Right lobe of liver (tissue), 6 donors: ENCODE measurements around the gene HSPA4. TPM values are rescaled to one million over a fixed set of nuclear protein-coding genes. Genes with fewer than 3 reads are reported as not detected.

Experiments used
- ATAC-seq, 4 donors: fragments of 200-7000 bp; cut with Tn5 transposase; one replicate each; pipeline ENCODE4 v1.9.1; 2020; ENCODE audit warnings: mild to moderate bottlenecking in 4 of 4, moderate library complexity in 4 of 4
- DNase-seq, 3 donors: peaks; one replicate each; pipeline ENCODE4 v3.0.0-alpha.2; 2020
- H3K27ac ChIP-seq, 3 donors: fragments of 200-600 bp; one replicate each; pipeline ENCODE4 v1.8.0; 2022
- H3K27me3 ChIP-seq, 2 donors: fragments of 200-600 bp; one replicate each; pipeline ENCODE4 v1.8.0; 2022
- H3K36me3 ChIP-seq, 4 donors: fragments of 200-600 bp; sonication (generic) in 1 of 4; one replicate each; pipeline versions ENCODE4 v1.5.1 to v1.8.0; 2017 to 2022; ENCODE audit warnings: control low read depth in 1 of 4
- H3K4me1 ChIP-seq, 4 donors: fragments of 200-600 bp; sonication (generic) in 1 of 4; one replicate each; pipeline versions ENCODE4 v1.5.1 to v1.8.0; 2017 to 2022; ENCODE audit warnings: control low read depth in 1 of 4
- H3K4me3 ChIP-seq, 3 donors: fragments of 200-600 bp; one replicate each; pipeline ENCODE4 v1.8.0; 2022
- H3K9me3 ChIP-seq, 4 donors: fragments of 200-600 bp; sonication (generic) in 1 of 4; one replicate each; pipeline versions ENCODE4 v1.5.1 to v1.8.0; 2017 to 2022; ENCODE audit warnings: control low read depth in 1 of 4
- CTCF ChIP-seq, 4 donors: fragments of 200-600 bp in 3 of 4; fragments of 450-650 bp in 1 of 4; IDR thresholded peaks; one replicate each; pipeline versions ENCODE4 v1.5.1 to v1.8.0; 2016 to 2022; ENCODE audit warnings: antibody characterized with exemption in 4 of 4, mild to moderate bottlenecking in 2 of 4
- POLR2A ChIP-seq: fragments of 450-650 bp; IDR thresholded peaks from one replicate; pipeline ENCODE4 v1.6.1; 2017; ENCODE audit warnings: antibody characterized with exemption, mild to moderate bottlenecking
- WGBS: methylation state at CpG from one replicate; pipeline ENCODE4 v1.1.6; 2018; ENCODE audit warnings: low coverage, low lambda C conversion rate; ENCODE audit not compliant: insufficient coverage; ENCODE audit errors: missing lambda C conversion rate; 5-methylcytosine and 5-hydroxymethylcytosine counted together
- intact Hi-C, 2 donors: fragments of 100-400 bp; cut with DNase I; formaldehyde crosslinking; loops; one replicate each; pipeline versions ENCODE4 v1.11.2 to v1.14.1; 2022
- total RNA-seq, 6 experiments: library from RNA; depleted of rRNA in 2 of 6; stranded (reverse); fragments of >200 nt in 2 of 6; fragmentation: NEBNext Ultra II Directional in 3 of 6; extraction: Animal tissue kit (Norgen Biotek cat#: 25700) in 3 of 6; gene quantifications; one replicate each; pipeline versions ENCODE4 v1.1.0 to v1.2.4, GENCODE V29; 2016 to 2023
- donor health status: DM: no; HTN: yes; CAD: no.
- donor health status: DM: no; HTN: no; CAD: no.
- donor health status: DM: no; HTN: no; CAD: no.
- donor health status: DM: no; HTN: yes; CAD: no.
- donor health status: DM: no; HTN: yes; CAD: no.

The HSPA4 gene
- total RNA-seq, 6 experiments from 2014 or later = 30.1 to 68.6 (median 46.1) TPM

- H3K4me3 ChIP-seq = no peak overlapping the region
- TF ChIP-seq CTCF (IDR thresholded peaks at IDR 0.05) (no peak), POLR2A (no peak)
- no peaks in the 10 kb centered on the region for H3K27me3 ChIP-seq
- peaks cover 0 to 40% (median 9%) of the 10 kb centered on the region in 4 donors for H3K36me3 ChIP-seq
- no peak for DNase-seq
- H3K4me1 ChIP-seq = peaks cover 0 to 6% (median 0%) of the 10 kb centered on the region in 4 donors
- peak; percentile 66 to 74 (median 68) for ATAC-seq
- WGBS = 78% methylated on average over 7 of the region's 7 CpGs
- no peaks in the 10 kb centered on the region for H3K9me3 ChIP-seq
- intact Hi-C loops = no loop called here
- no peak overlapping the region for H3K27ac ChIP-seq
Measured at GRCh38 chr5:133075572-133076536, 24.0 kb downstream of the HSPA4 start.

DNA sequence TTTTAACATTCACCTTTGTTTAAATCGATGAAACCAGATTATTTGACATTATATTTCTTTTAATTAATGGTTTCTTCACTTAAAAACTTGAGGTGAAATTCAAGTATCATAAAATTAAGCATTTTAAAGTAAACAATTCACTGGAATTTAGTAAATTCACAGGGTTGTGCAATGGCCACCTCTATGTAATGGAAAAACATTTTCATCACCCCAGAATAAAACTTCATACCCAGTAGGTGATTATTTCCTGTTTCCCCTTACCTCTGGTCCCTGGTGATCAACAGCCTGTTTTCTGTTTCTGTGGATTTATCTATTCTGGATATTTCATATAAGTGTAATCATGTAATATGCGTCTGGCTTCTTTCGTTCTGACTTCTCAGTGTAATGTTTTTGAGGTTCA is 27.2 kb downstream of the HSPA4 start:
- WGBS = 100% methylated on average over 2 of the region's 3 CpGs
- Histone ChIP-seq H3K27me3 (no peaks in the 10 kb centered on the region), H3K9me3 (no peaks in the 10 kb centered on the region), H3K4me3 (no peak overlapping the region), H3K27ac (no peak overlapping the region), H3K36me3 (peaks cover 0 to 40% (median 3%) of the 10 kb centered on the region in 4 donors), H3K4me1 (peaks cover 0 to 6% (median 0%) of the 10 kb centered on the region in 4 donors)
- ATAC-seq (no peak), DNase-seq (no peak)
- no peak for TF ChIP-seq CTCF (IDR thresholded peaks at IDR 0.05)
- no peak for TF ChIP-seq POLR2A
- intact Hi-C loops = no loop called here

GRCh38 chr5:133081036-133081435 is 29.2 kb downstream of the HSPA4 start:
- Histone ChIP-seq H3K36me3 (peaks cover 0 to 32% (median 2%) of the 10 kb centered on the region in 4 donors), H3K4me3 (no peak overlapping the region), H3K9me3 (no peaks in the 10 kb centered on the region), H3K27ac (no peak overlapping the region), H3K27me3 (no peaks in the 10 kb centered on the region), H3K4me1 (peaks cover 0 to 4% (median 0%) of the 10 kb centered on the region in 4 donors)
- DNase-seq (no peak), ATAC-seq (no peak)
- intact Hi-C loops = no loop called here
- WGBS = 91% methylated on average over 7 of the region's 7 CpGs
- no peak for TF ChIP-seq POLR2A
- no peak for TF ChIP-seq CTCF (IDR thresholded peaks at IDR 0.05)

- H3K9me3 ChIP-seq = no peaks in the 10 kb centered on the region
- peaks cover 0 to 28% (median under 1%) of the 10 kb centered on the region in 4 donors for H3K36me3 ChIP-seq
- DNase-seq (no peak), ATAC-seq (no peak)
- TF ChIP-seq POLR2A (no peak), CTCF (IDR thresholded peaks at IDR 0.05) (no peak)
- 94% methylated on average over 1 of the region's 1 CpG for WGBS
- intact Hi-C loops = no loop called here
- no peaks in the 10 kb centered on the region for H3K4me1 ChIP-seq
- no peaks in the 10 kb centered on the region for H3K27me3 ChIP-seq
- no peak overlapping the region for H3K27ac ChIP-seq
- H3K4me3 ChIP-seq = no peak overlapping the region
Measured at GRCh38 chr5:133081703-133082102, 29.9 kb downstream of the HSPA4 start.
